Heart left ventricle (tissue), 16 donors: ENCODE measurements around the gene ACTR3C. TPM values are rescaled to one million over a fixed set of nuclear protein-coding genes. Genes with fewer than 3 reads are reported as not detected.
A peak's percentile ranks its signal among the peaks of the same experiment; 100 is the strongest.
"Not testable (repeated sequence)": the region's sequence is repeated elsewhere in the genome, so short reads cannot be mapped to it uniquely, and the experiment has no call there.

Source experiments
- ATAC-seq, 4 donors: fragments of 200-7000 bp; cut with Tn5 transposase; one replicate each; pipeline ENCODE4 v1.9.1; 2020 to 2022; ENCODE audit warnings: moderate library complexity in 4 of 4, mild to moderate bottlenecking in 3 of 4, moderate number of reproducible peaks in 1 of 4
- DNase-seq, 5 donors: peaks; one replicate each; pipeline ENCODE4 v3.0.0-alpha.2; 2020
- H3K27ac ChIP-seq, 12 donors: fragments of 200-600 bp; sonication (generic) in 4 of 12; one replicate each; pipeline versions ENCODE4 v1.5.0 to v1.8.0; 2016 to 2022; ENCODE audit warnings: mild to moderate bottlenecking in 2 of 12
- H3K27me3 ChIP-seq, 9 donors: fragments of 200-600 bp; sonication (generic) in 2 of 9; one replicate each; pipeline versions ENCODE4 v1.5.1 to v1.8.0; 2016 to 2022; ENCODE audit warnings: mild to moderate bottlenecking in 3 of 9
- H3K36me3 ChIP-seq, 9 donors: fragments of 200-600 bp; sonication (generic) in 2 of 9; one replicate each; pipeline versions ENCODE4 v1.5.0 to v1.8.0; 2018 to 2022; ENCODE audit warnings: mild to moderate bottlenecking in 2 of 9
- H3K4me1 ChIP-seq, 12 donors: fragments of 200-600 bp; sonication (generic) in 4 of 12; one replicate each; pipeline versions ENCODE4 v1.5.0 to v1.8.0; 2016 to 2022; ENCODE audit warnings: mild to moderate bottlenecking in 3 of 12
- H3K4me3 ChIP-seq, 12 donors: fragments of 200-600 bp; sonication (generic) in 4 of 12; one replicate each; pipeline versions ENCODE4 v1.5.0 to v1.8.0; 2017 to 2022; ENCODE audit warnings: mild to moderate bottlenecking in 9 of 12, moderate library complexity in 4 of 12
- H3K9me3 ChIP-seq, 12 donors: fragments of 200-600 bp; sonication (generic) in 4 of 12; one replicate each; pipeline versions ENCODE4 v1.5.0 to v1.8.0; 2016 to 2022; ENCODE audit warnings: mild to moderate bottlenecking in 1 of 12
- CTCF ChIP-seq, 12 donors: fragments of 200-600 bp; sonication (generic) in 4 of 12; IDR thresholded peaks; one replicate each; pipeline versions ENCODE4 v1.5.0 to v1.8.0; 2018 to 2022; ENCODE audit warnings: antibody characterized with exemption in 12 of 12, mild to moderate bottlenecking in 5 of 12
- WGBS, 4 donors: extraction: QIAGEN DNeasy Blood & Tissue Kit in 2 of 4; methylation state at CpG; one replicate each; pipeline versions ENCODE4 v1.1.5 to v1.1.7; 2013 to 2018; 5-methylcytosine and 5-hydroxymethylcytosine counted together
- intact Hi-C, 10 donors: fragments of 100-400 bp; cut with DNase I; formaldehyde crosslinking; loops; one replicate each; pipeline versions ENCODE4 v1.11.1 to v1.14.2; 2022
- polyA plus RNA-seq, 2 donors: library from polyadenylated mRNA; stranded (reverse); fragments of 200-250 nt; gene quantifications; one replicate each; pipeline ENCODE4 v1.2.3, GENCODE V29; 2013
- total RNA-seq, 9 donors: library from RNA; depleted of rRNA in 2 of 9; stranded (reverse); fragments of >200 nt in 2 of 9; fragmentation: NEBNext Ultra II Directional in 3 of 9; extraction: Animal tissue kit (Norgen Biotek cat#: 25700) in 3 of 9; gene quantifications; one replicate each; pipeline versions ENCODE4 v1.1.0 to v1.2.4, GENCODE V29; 2016 to 2023
- donor health status: ischemic (EF 13 %, LVEDD 7.1; RV severe dilation, severe dysfunction).
- donor health status: healthy with polysubstance abuse.
- donor health status: DM: no; HTN: yes; CAD: no.
- donor health status: DM: no; HTN: no; CAD: no.
- donor health status: ischemic (EF 25% LVEDD 6.9; RV normal size, moderate dysfunction).
- donor health status: ischemic (EF 25% LVEDD 5.7; RV mildly dilated, moderate dysfunction).
- donor health status: healthy.
- donor health status: DM: yes; HTN: yes; CAD: no.
- donor health status: ischemic (EF 35%, LVEDD 5.7; RV mildly dilated, moderate dysfunction).
- donor health status: nonischemic (EF 11% LVEDD 7.7; RV severe dilation, severe dysfunction).
- donor health status: DM: yes; HTN: yes; CAD: no.
- donor health status: PGD.
- donor health status: ischemic (EF 29% LVEDD 5.4; RV normal size, mild dysfunction).
- donor health status: nonischemic (EF 23%, LVEDD 6.1; RV moderate dilation, normal function).

The ACTR3C gene
- total and polyA plus RNA-seq, 11 donors, result 1.6 to 5.9 (median 3.7) TPM

- H3K36me3 ChIP-seq, H3K27me3 ChIP-seq, H3K27ac ChIP-seq, H3K9me3 ChIP-seq, ATAC-seq, H3K4me3 ChIP-seq, DNase-seq, H3K4me1 ChIP-seq, intact Hi-C loops: not testable (repeated sequence)
- 41 to 64% (median 59%) methylated on average over 6 of the region's 6 CpGs for WGBS, 4 donors
Observed at GRCh38 chr7:150290317-150290716, 33.0 kb downstream of the ACTR3C start.

DNA sequence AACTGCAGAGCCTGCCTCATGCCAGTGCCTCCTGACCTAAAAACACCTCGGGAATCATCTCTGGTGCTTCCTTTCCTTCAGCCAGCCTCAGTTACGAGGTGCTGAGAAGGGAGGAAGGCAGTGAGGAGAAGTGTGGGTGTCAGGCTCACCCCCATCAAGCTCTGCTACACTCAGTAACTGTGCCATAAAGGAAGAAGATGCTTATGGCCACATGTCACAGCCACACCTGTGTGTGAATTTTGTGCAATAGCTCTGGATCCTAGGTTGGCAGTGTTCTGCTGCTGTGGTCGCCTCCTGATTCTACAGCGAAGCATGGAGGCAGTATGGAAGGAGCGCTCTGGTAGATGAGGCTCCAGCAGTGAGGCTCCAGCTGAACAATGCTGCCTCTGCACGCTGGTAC is 34.5 kb downstream of the ACTR3C start:
- 85 to 95% (median 90%) methylated on average over 4 to 5 of the region's 6 CpGs for WGBS, 4 donors
- intact Hi-C loops, result loop anchor here in 5 of 10 donors (5.0 to 10.0 kb wide), 3 partner anchors 126 to 466 kb away; no protein-coding TSS in a partner anchor
- not testable (repeated sequence) for ATAC-seq, H3K27me3 ChIP-seq, H3K4me3 ChIP-seq, H3K9me3 ChIP-seq, H3K36me3 ChIP-seq, DNase-seq, H3K4me1 ChIP-seq, H3K27ac ChIP-seq

GRCh38 chr7:150287815-150288214 is 35.5 kb downstream of the ACTR3C start:
- intact Hi-C loops, result loop anchor here in 5 of 10 donors (5.0 to 10.0 kb wide), 3 partner anchors 127 to 467 kb away; no protein-coding TSS in a partner anchor
- WGBS, 4 donors, result 74 to 86% (median 80%) methylated on average over 2 to 7 of the region's 7 CpGs
- not testable (repeated sequence) for H3K9me3 ChIP-seq, H3K27ac ChIP-seq, ATAC-seq, H3K27me3 ChIP-seq, H3K4me3 ChIP-seq, DNase-seq, H3K4me1 ChIP-seq, H3K36me3 ChIP-seq

DNA sequence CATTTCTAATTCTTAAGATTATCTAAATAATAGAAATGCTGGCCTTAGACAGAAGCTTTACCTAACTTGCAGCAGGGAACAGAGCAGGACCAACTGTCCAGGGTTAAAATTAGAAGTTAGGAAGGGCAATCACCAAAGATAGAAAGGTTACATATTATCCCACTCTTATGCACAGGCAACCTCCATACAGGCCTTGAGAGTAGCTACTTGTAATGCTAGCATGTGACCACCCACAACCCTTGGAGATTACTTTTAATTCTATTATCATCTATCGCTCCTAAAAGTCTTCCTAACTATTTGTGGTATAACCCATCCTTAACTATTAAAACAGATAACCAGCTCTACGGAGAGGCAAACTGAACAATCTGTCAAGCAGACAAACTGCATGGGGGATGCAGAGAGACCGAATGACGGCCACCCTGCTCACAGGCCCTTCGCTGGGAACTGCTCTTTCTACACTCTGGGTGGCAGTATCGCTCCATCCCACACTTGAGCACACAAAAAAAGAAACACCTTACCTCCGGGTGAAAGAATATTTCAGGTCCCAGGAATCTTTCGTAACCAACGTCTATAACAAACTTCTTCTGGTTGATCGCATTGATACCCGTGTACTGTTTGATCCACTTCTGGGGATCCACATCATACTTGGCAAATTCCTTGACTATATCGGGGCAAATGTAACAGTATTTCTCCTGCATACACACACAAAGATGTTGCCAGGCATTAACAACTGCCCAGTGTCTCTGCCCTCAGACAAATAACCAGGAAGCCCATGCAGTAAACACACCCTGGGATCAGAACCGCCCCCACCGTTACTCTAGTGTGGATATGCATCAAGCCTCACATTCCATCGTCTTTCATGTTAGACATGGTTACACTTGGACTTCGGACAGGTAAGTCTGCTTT is 37.2 kb downstream of the ACTR3C start:
- not testable (repeated sequence) for H3K27me3 ChIP-seq, H3K36me3 ChIP-seq, H3K27ac ChIP-seq, DNase-seq, H3K4me3 ChIP-seq, H3K4me1 ChIP-seq, H3K9me3 ChIP-seq
- ATAC-seq, result peak; percentile 84 to 92 (median 87)
- intact Hi-C loops, result loop anchor here in 5 of 10 donors (5.0 to 10.0 kb wide), 3 partner anchors 129 to 469 kb away; no protein-coding TSS in a partner anchor
- peak; percentile 49 to 72 (median 59) for TF ChIP-seq CTCF (IDR thresholded peaks at IDR 0.05)
- 22 to 33% (median 30%) methylated on average over 14 to 16 of the region's 16 CpGs for WGBS, 4 donors

DNA sequence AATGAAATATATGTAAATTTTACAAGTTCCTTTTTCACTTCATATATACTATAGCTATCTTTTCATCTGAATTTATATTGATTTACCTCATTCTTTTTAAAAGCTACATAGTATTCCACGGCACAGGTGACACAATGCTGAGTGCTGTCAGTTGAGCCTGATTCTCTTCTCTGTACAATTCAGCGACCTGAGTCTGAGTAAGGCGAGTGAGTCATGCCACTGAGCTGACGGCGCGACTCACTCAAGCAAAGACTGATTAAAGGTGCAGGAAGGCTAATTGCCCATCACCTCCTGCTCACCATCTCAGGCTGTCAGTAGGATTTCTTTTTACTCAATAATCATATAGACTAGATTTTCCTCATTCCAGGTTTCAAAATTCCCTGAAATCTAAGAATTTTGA is 39.7 kb downstream of the ACTR3C start:
- not testable (repeated sequence) for DNase-seq, H3K4me1 ChIP-seq, ATAC-seq, H3K27me3 ChIP-seq, H3K9me3 ChIP-seq, H3K4me3 ChIP-seq, H3K27ac ChIP-seq, H3K36me3 ChIP-seq
- intact Hi-C loops, result loop anchor here in 2 of 10 donors (10.0 kb wide), 2 partner anchors 131 to 471 kb away; no protein-coding TSS in a partner anchor
- 72 to 85% (median 81%) methylated on average over 2 to 6 of the region's 6 CpGs for whole genome bisulfite sequencing, 4 donors

- not testable (repeated sequence) for H3K4me1 ChIP-seq, H3K4me3 ChIP-seq, H3K9me3 ChIP-seq, H3K27me3 ChIP-seq, H3K36me3 ChIP-seq, DNase-seq, ATAC-seq, H3K27ac ChIP-seq
- intact Hi-C loops, result loop anchor here in 2 of 10 donors (10.0 kb wide), 2 partner anchors 132 to 472 kb away; no protein-coding TSS in a partner anchor
- WGBS, 4 donors, result 48 to 71% (median 60%) methylated on average over 2 of the region's 3 CpGs
Observed at GRCh38 chr7:150283111-150283510, 40.2 kb downstream of the ACTR3C start.

DNA sequence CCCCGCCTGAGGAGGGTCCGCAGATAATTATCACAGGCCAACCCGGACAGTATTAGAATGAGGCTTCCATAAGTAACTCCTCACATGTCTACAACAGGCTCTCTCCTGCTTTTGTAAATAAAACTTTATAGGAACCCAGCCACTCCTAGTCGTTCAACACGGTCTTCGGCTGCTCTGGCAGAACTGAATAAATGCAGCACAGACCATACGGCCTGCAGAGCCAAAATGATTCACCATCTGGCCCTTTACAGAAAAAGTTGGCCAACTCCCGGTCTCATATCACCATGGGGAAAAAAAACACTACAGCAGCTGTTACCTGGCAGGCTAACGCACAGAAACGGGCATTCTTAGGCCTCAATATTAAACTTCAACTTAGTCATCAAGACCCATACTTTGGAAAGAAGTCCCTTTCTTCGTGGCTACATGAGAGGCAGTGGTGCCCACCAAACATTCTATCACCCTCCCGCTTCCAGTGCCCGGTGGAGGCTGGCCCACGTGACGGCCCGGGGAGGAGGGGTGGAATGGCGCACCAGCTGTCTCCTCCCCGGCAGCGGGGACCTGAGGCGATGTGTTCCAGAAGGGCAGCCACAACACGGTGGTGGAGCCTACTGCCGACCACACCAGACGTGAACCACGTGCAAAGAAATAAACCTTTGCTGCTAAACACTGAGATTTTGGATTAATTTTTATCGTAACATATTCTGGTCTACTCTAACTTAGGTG is 41.5 kb downstream of the ACTR3C start:
- not testable (repeated sequence) for H3K4me1 ChIP-seq, H3K27me3 ChIP-seq, DNase-seq, H3K36me3 ChIP-seq, H3K9me3 ChIP-seq, H3K4me3 ChIP-seq, H3K27ac ChIP-seq
- 86 to 100% (median 92%) methylated on average over 2 to 14 of the region's 25 CpGs for WGBS, 4 donors
- intact Hi-C loops, result loop anchor here in 2 of 10 donors (10.0 kb wide), 2 partner anchors 133 to 473 kb away; no protein-coding TSS in a partner anchor
- ATAC-seq, result peak in 1 of 4 donors; percentile 9

DNA sequence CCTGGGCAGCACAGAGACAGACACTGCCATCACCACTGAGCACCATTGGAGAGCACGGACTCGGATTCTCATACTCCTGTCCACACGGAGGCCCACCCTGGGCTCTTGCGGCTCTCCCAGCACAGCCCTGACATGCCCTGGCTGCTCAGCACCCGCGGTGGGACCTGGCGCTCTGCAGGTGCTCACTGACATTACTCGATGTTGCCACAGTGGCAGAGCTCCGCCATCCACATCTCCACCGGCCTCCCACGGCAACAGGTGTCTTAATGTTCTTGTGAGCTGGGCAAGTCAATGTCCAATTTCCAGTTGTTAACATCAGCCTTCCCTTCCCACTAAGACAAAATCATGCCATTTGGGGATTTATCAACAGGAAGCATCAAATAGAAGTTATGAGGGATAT is 45.0 kb downstream of the ACTR3C start:
- H3K4me1 ChIP-seq, H3K9me3 ChIP-seq, H3K36me3 ChIP-seq, DNase-seq, H3K4me3 ChIP-seq, H3K27ac ChIP-seq, ATAC-seq, H3K27me3 ChIP-seq: not testable (repeated sequence)
- intact Hi-C loops, result loop anchor here in 3 of 10 donors (10.0 kb wide), 3 partner anchors 224 to 474 kb away; no protein-coding TSS in a partner anchor
- WGBS, 4 donors, result 83 to 89% (median 89%) methylated on average over 7 to 11 of the region's 11 CpGs; no CpG with 5 or more reads in 1 of the 4 donors
